HCT116 (cell line): ENCODE measurements around the gene ZFHX3. TPM values are rescaled to one million over a fixed set of nuclear protein-coding genes. Genes with fewer than 3 reads are reported as not detected.

Experiments
- ATAC-seq: fragments of 200-7000 bp; cut with Tn5 transposase; 2 replicates; pipeline ENCODE4 v1.9.1; 2020; ENCODE audit warnings: mild to moderate bottlenecking, moderate library complexity
- BruUV-seq: library from RNA; stranded (reverse); fragments of 400-500 nt; replicated peaks from 2 replicates; lab custom pipeline; 2021; lab: Mats Ljungman, UMichigan
- CTCF ChIA-PET: fragments of 300-600 bp; sonication (Branson Sonifier 250); formaldehyde crosslinking; loops from one replicate; lab custom pipeline; 2021; ENCODE audit warnings: antibody characterized with exemption; lab: Charles Lee
- POLR2A ChIA-PET: fragments of 300-600, 350-600 bp; sonication (Branson Sonifier 250); formaldehyde crosslinking; loops from one replicate; lab custom pipeline; 2021; ENCODE audit warnings: antibody characterized with exemption; lab: Charles Lee
- RAD21 ChIA-PET, 2 experiments: fragments of 300-600 bp; sonication (Branson Sonifier 250); formaldehyde crosslinking; loops; one replicate each; lab custom pipeline; 2023; ENCODE audit warnings: low total read pairs in 2 of 2; ENCODE audit not compliant: uncharacterized antibody in 2 of 2, unreplicated experiment in 2 of 2, low non-redundant PET in 1 of 2; lab: Charles Lee
- DNase-seq: peaks from one replicate; pipeline ENCODE4 v3.0.0-alpha.2; 2010; ENCODE audit warnings: low read depth, low spot score
- H2AFZ ChIP-seq: fragments of 200-600 bp; shearing (Covaris generic), sonication (generic); 2 replicates; pipeline ENCODE4 v1.6.1; 2017; ENCODE audit warnings: low read depth, mixed run types, mixed read lengths, antibody characterized with exemption, low read length; ENCODE audit not compliant: poor library complexity, severe bottlenecking
- H3K27ac ChIP-seq: 2 replicates; pipeline ENCODE4 v1.5.1; 2012; ENCODE audit warnings: low read depth, low read length
- H3K27me3 ChIP-seq: fragments of 200-600 bp; sonication (generic); 2 replicates; pipeline ENCODE4 v1.6.1; 2016; ENCODE audit warnings: mixed run types, low read length, mixed read lengths; ENCODE audit not compliant: insufficient read depth
- H3K36me3 ChIP-seq, 2 experiments: fragments of 200-500 bp in 1 of 2; fragments of 200-600 bp in 1 of 2; sonication (Bioruptor generic) in 1 of 2; sonication (generic) in 1 of 2; 2 replicates each; pipeline versions ENCODE4 v1.5.1 to v1.6.1; 2014 to 2016; ENCODE audit warnings: low read length in 2 of 2, inconsistent platforms in 1 of 2, mixed read lengths in 1 of 2, mixed run types in 1 of 2; ENCODE audit not compliant: insufficient read depth in 2 of 2, control insufficient read depth in 1 of 2
- H3K4me1 ChIP-seq, 2 experiments: fragments of 200-600 bp in 1 of 2; sonication (generic) in 1 of 2; 2 replicates each; pipeline versions ENCODE4 v1.5.1 to v1.6.1; 2012 to 2017; ENCODE audit warnings: low read length in 2 of 2, inconsistent platforms in 1 of 2, mild to moderate bottlenecking in 1 of 2, mixed read lengths in 1 of 2, mixed run types in 1 of 2, moderate library complexity in 1 of 2; ENCODE audit not compliant: insufficient read depth in 2 of 2, control insufficient read depth in 1 of 2
- H3K4me2 ChIP-seq: fragments of 200-600 bp; sonication (generic); 2 replicates; pipeline ENCODE4 v1.6.1; 2017; ENCODE audit warnings: mixed run types, low read length, mixed read lengths
- H3K4me3 ChIP-seq, 2 experiments: fragments of 200-600 bp in 1 of 2; sonication (generic) in 1 of 2; replicated peaks in 1 of 2; 2 replicates each; pipeline ENCODE4 v1.5.1; 2011 to 2016; ENCODE audit warnings: low read length in 2 of 2, control low read depth in 1 of 2, low read depth in 1 of 2, mild to moderate bottlenecking in 1 of 2, mixed read lengths in 1 of 2, mixed run types in 1 of 2
- H3K79me2 ChIP-seq: fragments of 200-600 bp; sonication (generic); 2 replicates; pipeline ENCODE4 v1.6.1; 2017; ENCODE audit warnings: mild to moderate bottlenecking, mixed run types, low read length, moderate library complexity, mixed read lengths; ENCODE audit not compliant: insufficient read depth
- H3K9ac ChIP-seq: fragments of 200-600 bp; sonication (generic); 2 replicates; pipeline ENCODE4 v1.6.1; 2016; ENCODE audit warnings: low read length, mixed read lengths
- H3K9me2 ChIP-seq: fragments of 200-600 bp; sonication (generic), shearing (Covaris generic); 2 replicates; pipeline ENCODE4 v1.6.1; 2017; ENCODE audit warnings: mixed run types, mild to moderate bottlenecking, moderate library complexity; ENCODE audit not compliant: insufficient read depth
- H3K9me3 ChIP-seq, 2 experiments: fragments of 200-500 bp in 1 of 2; fragments of 200-600 bp in 1 of 2; sonication (Bioruptor generic) in 1 of 2; sonication (generic) in 1 of 2; 2 replicates each; pipeline ENCODE4 v1.6.1; 2014 to 2017; ENCODE audit warnings: low read length in 2 of 2, mixed read lengths in 2 of 2, inconsistent platforms in 1 of 2, low read depth in 1 of 2, mild to moderate bottlenecking in 1 of 2, mixed run types in 1 of 2, moderate library complexity in 1 of 2; ENCODE audit not compliant: control insufficient read depth in 1 of 2, insufficient read depth in 1 of 2
- H4K20me1 ChIP-seq: fragments of 200-600 bp; sonication (generic), shearing (Covaris generic); 2 replicates; pipeline ENCODE4 v1.6.1; 2017; ENCODE audit warnings: mixed run types, mild to moderate bottlenecking, moderate library complexity; ENCODE audit not compliant: insufficient read depth
- CBX3 ChIP-seq: IDR thresholded peaks from 2 replicates; pipeline ENCODE4 v1.6.1; 2012; ENCODE audit warnings: low read depth
- CEBPB ChIP-seq: IDR thresholded peaks from 2 replicates; pipeline ENCODE4 v1.6.1; 2012; ENCODE audit warnings: low read depth
- EGR1 ChIP-seq: IDR thresholded peaks from 2 replicates; pipeline ENCODE4 v1.6.1; 2012; ENCODE audit warnings: low read depth
- EZH2phosphoT487 ChIP-seq: fragments of 200-600 bp; IDR thresholded peaks from 2 replicates; pipeline ENCODE4 v1.6.1; 2018; ENCODE audit warnings: antibody characterized with exemption, borderline replicate concordance
- FOSL1 ChIP-seq: IDR thresholded peaks from 2 replicates; pipeline ENCODE4 v1.6.1; 2012; ENCODE audit warnings: low read depth
- JUND ChIP-seq: IDR thresholded peaks from 2 replicates; pipeline ENCODE4 v1.6.1; 2012
- POLR2A ChIP-seq: IDR thresholded peaks from 2 replicates; pipeline ENCODE4 v1.7.0; 2011; ENCODE audit warnings: borderline replicate concordance; ENCODE audit not compliant: insufficient read depth, insufficient read length; ENCODE audit errors: extremely low read depth
- SP1 ChIP-seq: IDR thresholded peaks from 2 replicates; pipeline ENCODE4 v1.6.1; 2012; ENCODE audit warnings: low read depth
- SRF ChIP-seq: IDR thresholded peaks from 2 replicates; pipeline ENCODE4 v1.6.1; 2012; ENCODE audit warnings: low read depth
- TCF7L2 ChIP-seq: IDR thresholded peaks from 2 replicates; pipeline ENCODE4 v1.7.0; 2011; ENCODE audit warnings: borderline replicate concordance, inconsistent platforms; ENCODE audit not compliant: insufficient read depth, insufficient read length; ENCODE audit errors: extremely low read depth
- YY1 ChIP-seq: IDR thresholded peaks from 2 replicates; pipeline ENCODE4 v1.6.1; 2011; ENCODE audit warnings: low read length, low read depth, moderate library complexity, mild to moderate bottlenecking; ENCODE audit not compliant: insufficient replicate concordance; ENCODE audit errors: extremely low read depth
- ZFX ChIP-seq: fragments of 450-650 bp; IDR thresholded peaks from 2 replicates; pipeline ENCODE4 v1.6.1; 2017
- intact Hi-C: fragments of 100-400 bp; cut with micrococcal nuclease; formaldehyde crosslinking; loops from 2 replicates; pipeline ENCODE4 v1.10.0; 2022
- total RNA-seq: library from RNA; stranded (reverse); gene quantifications from one replicate; pipeline ENCODE4 v1.2.1, GENCODE V29; 2021; ENCODE audit not compliant: unreplicated experiment
- TF ChIP-seq, protein P1 (sequence below): IDR thresholded peaks from 2 replicates; pipeline ENCODE4 v1.6.1; 2012
- TF ChIP-seq, protein P2 (sequence below): IDR thresholded peaks from 2 replicates; pipeline ENCODE4 v1.6.1; 2012
- TF ChIP-seq, protein P3 (sequence below): IDR thresholded peaks from 2 replicates; pipeline ENCODE4 v1.6.1; 2012; ENCODE audit warnings: low read depth
- TF ChIP-seq, protein P4 (sequence below): IDR thresholded peaks from 2 replicates; pipeline ENCODE4 v1.6.1; 2011; ENCODE audit warnings: mild to moderate bottlenecking, low read length, moderate library complexity; ENCODE audit not compliant: insufficient replicate concordance; ENCODE audit errors: extremely low read depth

ZFHX3 gene
- total RNA-seq, 1 experiment from 2014 or later = 6.3 TPM

DNA sequence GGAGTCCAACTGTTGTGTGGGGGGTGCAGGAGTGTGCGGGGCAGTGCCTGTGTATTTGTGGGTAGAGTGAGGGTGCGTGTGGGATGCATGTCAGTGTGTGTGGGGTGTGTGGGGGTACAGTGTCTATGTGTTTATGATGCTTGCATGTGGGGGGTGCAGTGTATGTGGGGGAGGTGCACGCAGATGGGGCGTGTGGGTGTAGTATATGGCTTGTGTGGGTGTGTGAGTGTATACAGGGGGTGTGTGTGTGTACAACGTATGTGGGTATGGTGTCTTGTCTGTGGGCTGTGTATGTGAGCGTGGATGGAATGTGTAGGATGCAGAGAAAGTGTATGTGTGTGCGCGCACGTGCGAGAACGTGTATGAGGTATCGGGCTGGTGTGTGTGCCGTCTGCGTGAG lies 160.4 kb downstream of the ZFHX3 start:
- Histone ChIP-seq H3K4me2 (no peak overlapping the region), H3K27me3 (no peaks in the 10 kb centered on the region), H2AFZ (no peak overlapping the region), H3K9me2 (no peaks in the 10 kb centered on the region), H3K4me1 (peaks cover 0 to 11% of the 10 kb centered on the region in 2 experiments; a peak in 2 of 4 replicates), H3K9me3 (no peaks in the 10 kb centered on the region), H4K20me1 (no peaks in the 10 kb centered on the region), H3K9ac (no peak overlapping the region), H3K27ac (no peak overlapping the region), H3K36me3 (0 out of 4 replicates have a peak, but pooled peaks cover 0 to 3% of the 10 kb centered on the region in 2 experiments), H3K79me2 (no peaks in the 10 kb centered on the region), H3K4me3 (no peak overlapping the region)
- BruUV-seq = no TSS peak
- no peak for ATAC-seq
- no peak for DNase-seq
- TF ChIP-seq SP1 (no peak), JUND (no peak), POLR2A (no peak), EGR1 (no peak), EZH2phosphoT487 (no peak), CBX3 (no peak), TCF7L2 (no peak), YY1 (no peak), FOSL1 (no peak), CEBPB (no peak), SRF (no peak), ZFX (no peak)
- TF ChIP-seq, protein P1, sequence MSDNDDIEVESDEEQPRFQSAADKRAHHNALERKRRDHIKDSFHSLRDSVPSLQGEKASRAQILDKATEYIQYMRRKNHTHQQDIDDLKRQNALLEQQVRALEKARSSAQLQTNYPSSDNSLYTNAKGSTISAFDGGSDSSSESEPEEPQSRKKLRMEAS = no peak
- TF ChIP-seq, protein P2, sequence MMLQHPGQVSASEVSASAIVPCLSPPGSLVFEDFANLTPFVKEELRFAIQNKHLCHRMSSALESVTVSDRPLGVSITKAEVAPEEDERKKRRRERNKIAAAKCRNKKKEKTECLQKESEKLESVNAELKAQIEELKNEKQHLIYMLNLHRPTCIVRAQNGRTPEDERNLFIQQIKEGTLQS = no peak
- TF ChIP-seq, protein P3, sequence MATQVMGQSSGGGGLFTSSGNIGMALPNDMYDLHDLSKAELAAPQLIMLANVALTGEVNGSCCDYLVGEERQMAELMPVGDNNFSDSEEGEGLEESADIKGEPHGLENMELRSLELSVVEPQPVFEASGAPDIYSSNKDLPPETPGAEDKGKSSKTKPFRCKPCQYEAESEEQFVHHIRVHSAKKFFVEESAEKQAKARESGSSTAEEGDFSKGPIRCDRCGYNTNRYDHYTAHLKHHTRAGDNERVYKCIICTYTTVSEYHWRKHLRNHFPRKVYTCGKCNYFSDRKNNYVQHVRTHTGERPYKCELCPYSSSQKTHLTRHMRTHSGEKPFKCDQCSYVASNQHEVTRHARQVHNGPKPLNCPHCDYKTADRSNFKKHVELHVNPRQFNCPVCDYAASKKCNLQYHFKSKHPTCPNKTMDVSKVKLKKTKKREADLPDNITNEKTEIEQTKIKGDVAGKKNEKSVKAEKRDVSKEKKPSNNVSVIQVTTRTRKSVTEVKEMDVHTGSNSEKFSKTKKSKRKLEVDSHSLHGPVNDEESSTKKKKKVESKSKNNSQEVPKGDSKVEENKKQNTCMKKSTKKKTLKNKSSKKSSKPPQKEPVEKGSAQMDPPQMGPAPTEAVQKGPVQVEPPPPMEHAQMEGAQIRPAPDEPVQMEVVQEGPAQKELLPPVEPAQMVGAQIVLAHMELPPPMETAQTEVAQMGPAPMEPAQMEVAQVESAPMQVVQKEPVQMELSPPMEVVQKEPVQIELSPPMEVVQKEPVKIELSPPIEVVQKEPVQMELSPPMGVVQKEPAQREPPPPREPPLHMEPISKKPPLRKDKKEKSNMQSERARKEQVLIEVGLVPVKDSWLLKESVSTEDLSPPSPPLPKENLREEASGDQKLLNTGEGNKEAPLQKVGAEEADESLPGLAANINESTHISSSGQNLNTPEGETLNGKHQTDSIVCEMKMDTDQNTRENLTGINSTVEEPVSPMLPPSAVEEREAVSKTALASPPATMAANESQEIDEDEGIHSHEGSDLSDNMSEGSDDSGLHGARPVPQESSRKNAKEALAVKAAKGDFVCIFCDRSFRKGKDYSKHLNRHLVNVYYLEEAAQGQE = no peak
- TF ChIP-seq, protein P4, sequence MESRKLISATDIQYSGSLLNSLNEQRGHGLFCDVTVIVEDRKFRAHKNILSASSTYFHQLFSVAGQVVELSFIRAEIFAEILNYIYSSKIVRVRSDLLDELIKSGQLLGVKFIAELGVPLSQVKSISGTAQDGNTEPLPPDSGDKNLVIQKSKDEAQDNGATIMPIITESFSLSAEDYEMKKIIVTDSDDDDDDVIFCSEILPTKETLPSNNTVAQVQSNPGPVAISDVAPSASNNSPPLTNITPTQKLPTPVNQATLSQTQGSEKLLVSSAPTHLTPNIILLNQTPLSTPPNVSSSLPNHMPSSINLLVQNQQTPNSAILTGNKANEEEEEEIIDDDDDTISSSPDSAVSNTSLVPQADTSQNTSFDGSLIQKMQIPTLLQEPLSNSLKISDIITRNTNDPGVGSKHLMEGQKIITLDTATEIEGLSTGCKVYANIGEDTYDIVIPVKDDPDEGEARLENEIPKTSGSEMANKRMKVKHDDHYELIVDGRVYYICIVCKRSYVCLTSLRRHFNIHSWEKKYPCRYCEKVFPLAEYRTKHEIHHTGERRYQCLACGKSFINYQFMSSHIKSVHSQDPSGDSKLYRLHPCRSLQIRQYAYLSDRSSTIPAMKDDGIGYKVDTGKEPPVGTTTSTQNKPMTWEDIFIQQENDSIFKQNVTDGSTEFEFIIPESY = no peak
- intact Hi-C loops = no loop called here
- ChIA-PET RAD21 (no interaction called here), CTCF (no interaction called here), POLR2A (no interaction called here)
